Astrocyte (in vitro differentiated cells and primary cell): ENCODE results near the gene RALGAPA1. TPM values are rescaled to one million over a fixed set of nuclear protein-coding genes. Genes with fewer than 3 reads are reported as not detected.
A peak's percentile ranks its signal among the peaks of the same experiment; 100 is the strongest.

Experiments used
- DNase-seq: peaks from one replicate; pipeline ENCODE4 v3.0.0-alpha.2; 2010; ENCODE audit warnings: low read depth
- FAIRE-seq: peaks from 2 replicates; lab custom pipeline; 2011; peaks lifted over from hg19 to GRCh38; lab: Jason Lieb, UNC
- H2AFZ ChIP-seq: 2 replicates; pipeline ENCODE4 v1.6.0; 2012; ENCODE audit warnings: low read depth, low read length, inconsistent platforms
- H3K27ac ChIP-seq: 2 replicates; pipeline ENCODE4 v1.5.1; 2011; ENCODE audit warnings: low read depth, low read length, inconsistent platforms
- H3K27me3 ChIP-seq: 2 replicates; pipeline ENCODE4 v1.6.0; 2011; ENCODE audit warnings: low read length, inconsistent platforms; ENCODE audit not compliant: insufficient read depth
- H3K36me3 ChIP-seq: 2 replicates; pipeline ENCODE4 v1.5.1; 2011; ENCODE audit warnings: low read length, inconsistent platforms; ENCODE audit not compliant: insufficient read depth
- H3K4me1 ChIP-seq: 2 replicates; pipeline ENCODE4 v1.5.1; 2011; ENCODE audit warnings: low read length, inconsistent platforms; ENCODE audit not compliant: insufficient read depth
- H3K4me2 ChIP-seq: 2 replicates; pipeline ENCODE4 v1.6.0; 2012; ENCODE audit warnings: low read length, inconsistent platforms
- H3K4me3 ChIP-seq: 2 replicates; pipeline ENCODE4 v1.5.1; 2011; ENCODE audit warnings: low read depth, mild to moderate bottlenecking, low read length, inconsistent platforms; ENCODE audit not compliant: insufficient read depth
- H3K79me2 ChIP-seq: 2 replicates; pipeline ENCODE4 v1.6.0; 2012; ENCODE audit warnings: mild to moderate bottlenecking, low read length, inconsistent platforms; ENCODE audit not compliant: insufficient read depth
- H3K9ac ChIP-seq: 2 replicates; pipeline ENCODE4 v1.6.0; 2012; ENCODE audit warnings: mild to moderate bottlenecking, low read length, inconsistent platforms
- H3K9me3 ChIP-seq: 2 replicates; pipeline ENCODE4 v1.5.1; 2012; ENCODE audit warnings: low read depth, mild to moderate bottlenecking, low read length, inconsistent platforms; ENCODE audit not compliant: insufficient read depth
- H4K20me1 ChIP-seq: 2 replicates; pipeline ENCODE4 v1.6.0; 2012; ENCODE audit warnings: low read length, inconsistent platforms; ENCODE audit not compliant: insufficient read depth
- H3K27ac Mint-ChIP-seq: one replicate; pipeline ENCODE4 v1.8.0; 2021; ENCODE audit warnings: mild to moderate bottlenecking, mixed read lengths; ENCODE audit not compliant: unreplicated experiment
- H3K27me3 Mint-ChIP-seq: one replicate; pipeline ENCODE4 v1.8.0; 2021; ENCODE audit warnings: low read depth, mixed read lengths; ENCODE audit not compliant: unreplicated experiment
- H3K36me3 Mint-ChIP-seq: one replicate; pipeline ENCODE4 v1.8.0; 2021; ENCODE audit warnings: low read depth, mixed read lengths; ENCODE audit not compliant: unreplicated experiment
- H3K4me1 Mint-ChIP-seq: one replicate; pipeline ENCODE4 v1.8.0; 2021; ENCODE audit warnings: low read depth, mixed read lengths; ENCODE audit not compliant: unreplicated experiment
- H3K4me3 Mint-ChIP-seq: one replicate; pipeline ENCODE4 v1.8.0; 2021; ENCODE audit warnings: mild to moderate bottlenecking, moderate library complexity, mixed read lengths; ENCODE audit not compliant: unreplicated experiment
- H3K9me3 Mint-ChIP-seq: one replicate; pipeline ENCODE4 v1.8.0; 2021; ENCODE audit warnings: mild to moderate bottlenecking, mixed read lengths; ENCODE audit not compliant: unreplicated experiment
- EZH2 ChIP-seq: IDR thresholded peaks from 2 replicates; pipeline ENCODE4 v1.6.1; 2012; ENCODE audit warnings: mild to moderate bottlenecking, low read length, inconsistent platforms; ENCODE audit not compliant: insufficient read depth
- total RNA-seq: library from RNA; stranded (reverse); gene quantifications from 2 replicates; pipeline ENCODE4 v1.2.1, GENCODE V29; 2021
- TF ChIP-seq, protein P1 (sequence below): IDR thresholded peaks from 2 replicates; pipeline ENCODE4 v1.5.1; 2011; ENCODE audit warnings: low read depth, mild to moderate bottlenecking, inconsistent platforms, low read length, moderate library complexity; ENCODE audit not compliant: insufficient read depth

Gene RALGAPA1
- total RNA-seq, 1 donor from 2014 or later, result 24.8 TPM

DNA sequence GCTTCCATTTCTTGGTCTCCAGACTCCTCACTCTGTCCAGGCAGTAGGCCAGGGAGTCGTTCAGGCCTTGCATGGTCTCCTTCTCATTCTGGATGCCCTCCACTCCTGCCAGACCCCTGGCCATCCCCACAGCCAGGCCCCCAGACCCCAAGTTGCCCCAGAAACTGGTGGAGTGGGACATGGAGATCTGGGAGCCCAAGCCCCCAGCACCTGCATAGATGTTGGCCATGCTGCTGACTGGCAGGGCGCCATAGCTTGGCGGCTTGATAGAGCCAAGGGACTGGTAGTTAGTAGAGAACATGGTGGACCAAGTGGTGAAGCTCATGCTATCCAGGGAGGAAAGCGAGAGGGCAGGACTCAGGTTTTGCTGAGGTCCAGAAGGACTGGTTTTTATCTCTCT, 296.3 kb downstream of the RALGAPA1 start:
- Mint-ChIP-seq H3K27ac (no peak overlapping the region), H3K4me3 (no peak overlapping the region), H3K9me3 (peaks cover 6% of the 10 kb centered on the region), H3K4me1 (no peaks in the 10 kb centered on the region), H3K36me3 (no peaks in the 10 kb centered on the region), H3K27me3 (no peaks in the 10 kb centered on the region)
- TF ChIP-seq, protein P1, sequence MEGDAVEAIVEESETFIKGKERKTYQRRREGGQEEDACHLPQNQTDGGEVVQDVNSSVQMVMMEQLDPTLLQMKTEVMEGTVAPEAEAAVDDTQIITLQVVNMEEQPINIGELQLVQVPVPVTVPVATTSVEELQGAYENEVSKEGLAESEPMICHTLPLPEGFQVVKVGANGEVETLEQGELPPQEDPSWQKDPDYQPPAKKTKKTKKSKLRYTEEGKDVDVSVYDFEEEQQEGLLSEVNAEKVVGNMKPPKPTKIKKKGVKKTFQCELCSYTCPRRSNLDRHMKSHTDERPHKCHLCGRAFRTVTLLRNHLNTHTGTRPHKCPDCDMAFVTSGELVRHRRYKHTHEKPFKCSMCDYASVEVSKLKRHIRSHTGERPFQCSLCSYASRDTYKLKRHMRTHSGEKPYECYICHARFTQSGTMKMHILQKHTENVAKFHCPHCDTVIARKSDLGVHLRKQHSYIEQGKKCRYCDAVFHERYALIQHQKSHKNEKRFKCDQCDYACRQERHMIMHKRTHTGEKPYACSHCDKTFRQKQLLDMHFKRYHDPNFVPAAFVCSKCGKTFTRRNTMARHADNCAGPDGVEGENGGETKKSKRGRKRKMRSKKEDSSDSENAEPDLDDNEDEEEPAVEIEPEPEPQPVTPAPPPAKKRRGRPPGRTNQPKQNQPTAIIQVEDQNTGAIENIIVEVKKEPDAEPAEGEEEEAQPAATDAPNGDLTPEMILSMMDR, result no peak
- no peak for TF ChIP-seq EZH2
- H3K4me1 ChIP-seq, result no peaks in the 10 kb centered on the region
- no peak overlapping the region for H3K4me3 ChIP-seq
- no peaks in the 10 kb centered on the region for H3K79me2 ChIP-seq
- no peak overlapping the region for H2AFZ ChIP-seq
- DNase-seq (no peak), FAIRE-seq (no peak)
- no peak overlapping the region for H3K4me2 ChIP-seq
- H3K9me3 ChIP-seq, result no peaks in the 10 kb centered on the region
- H3K9ac ChIP-seq, result no peak overlapping the region
- no peaks in the 10 kb centered on the region for H3K27me3 ChIP-seq
- H3K36me3 ChIP-seq, result no peaks in the 10 kb centered on the region
- no peak overlapping the region for H3K27ac ChIP-seq
- no peaks in the 10 kb centered on the region for H4K20me1 ChIP-seq

DNA sequence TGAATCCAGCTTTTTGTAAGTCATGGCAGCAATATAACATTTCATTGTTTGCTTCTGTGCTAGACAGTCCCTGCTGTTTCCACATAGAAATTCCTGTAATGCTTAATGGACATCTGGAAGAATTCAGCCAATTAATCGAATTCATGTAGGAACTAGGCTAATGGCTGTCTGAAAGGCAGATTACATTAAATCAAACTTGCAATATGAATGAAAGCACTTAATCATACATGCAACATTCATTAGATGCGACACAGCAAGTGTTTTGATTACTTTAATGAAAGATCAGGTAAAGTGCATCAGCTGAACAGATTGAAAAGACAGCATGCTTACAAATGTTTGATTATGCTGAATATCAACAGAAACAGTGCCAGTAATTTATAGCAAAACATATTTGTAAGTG, 299.2 kb downstream of the RALGAPA1 start:
- H3K4me2 ChIP-seq, result no peak overlapping the region
- no peaks in the 10 kb centered on the region for H3K36me3 ChIP-seq
- no peak overlapping the region for H3K27ac ChIP-seq
- Mint-ChIP-seq H3K27me3 (no peaks in the 10 kb centered on the region), H3K4me1 (no peaks in the 10 kb centered on the region), H3K9me3 (peaks cover 6% of the 10 kb centered on the region), H3K36me3 (no peaks in the 10 kb centered on the region), H3K4me3 (no peak overlapping the region), H3K27ac (no peak overlapping the region)
- H3K9me3 ChIP-seq, result no peaks in the 10 kb centered on the region
- no peaks in the 10 kb centered on the region for H4K20me1 ChIP-seq
- no peak overlapping the region for H2AFZ ChIP-seq
- no peaks in the 10 kb centered on the region for H3K27me3 ChIP-seq
- no peak overlapping the region for H3K4me3 ChIP-seq
- TF ChIP-seq, protein P1, result no peak
- no peak for TF ChIP-seq EZH2
- FAIRE-seq (no peak), DNase-seq (no peak)
- H3K9ac ChIP-seq, result no peak overlapping the region
- H3K79me2 ChIP-seq, result no peaks in the 10 kb centered on the region
- no peaks in the 10 kb centered on the region for H3K4me1 ChIP-seq

DNA sequence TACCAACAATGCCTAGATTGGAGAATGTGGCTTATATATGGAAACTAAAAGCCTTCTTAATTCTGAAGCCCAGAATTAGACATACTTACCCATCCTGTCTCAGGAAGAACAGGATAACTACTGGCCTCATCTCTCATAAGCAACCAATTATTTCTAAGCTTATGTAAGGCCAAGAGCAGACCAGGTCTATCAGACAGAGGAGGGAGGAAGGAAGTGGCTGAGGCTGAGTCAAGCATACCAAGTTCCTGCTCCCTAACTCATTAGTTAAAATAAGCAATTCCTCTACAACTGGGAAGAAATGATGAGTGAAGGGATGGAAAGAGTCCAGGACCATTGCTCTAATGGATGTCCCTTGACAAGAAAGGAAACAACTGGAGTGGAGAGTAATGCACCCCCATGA, 302.2 kb downstream of the RALGAPA1 start:
- Mint-ChIP-seq H3K27ac (no peak overlapping the region), H3K4me1 (no peaks in the 10 kb centered on the region), H3K27me3 (no peaks in the 10 kb centered on the region), H3K36me3 (no peaks in the 10 kb centered on the region), H3K9me3 (peaks cover under 1% of the 10 kb centered on the region), H3K4me3 (no peak overlapping the region)
- peak overlapping the region; percentile 21 for H3K4me2 ChIP-seq
- no peak overlapping the region for H3K27ac ChIP-seq
- H2AFZ ChIP-seq, result no peak overlapping the region
- no peaks in the 10 kb centered on the region for H4K20me1 ChIP-seq
- no peaks in the 10 kb centered on the region for H3K36me3 ChIP-seq
- H3K4me1 ChIP-seq, result no peaks in the 10 kb centered on the region
- FAIRE-seq (peak; percentile 68), DNase-seq (peak; percentile 35)
- H3K27me3 ChIP-seq, result no peaks in the 10 kb centered on the region
- H3K9ac ChIP-seq, result no peak overlapping the region
- no peaks in the 10 kb centered on the region for H3K9me3 ChIP-seq
- H3K79me2 ChIP-seq, result no peaks in the 10 kb centered on the region
- TF ChIP-seq, protein P1, result no peak
- no peak for TF ChIP-seq EZH2
- no peak overlapping the region for H3K4me3 ChIP-seq
